Calu3 (cell line): ENCODE data around the gene ZNF274. TPM values are rescaled to one million over a fixed set of nuclear protein-coding genes. Genes with fewer than 3 reads are reported as not detected.
"Not testable (repeated sequence)": the region's sequence is repeated elsewhere in the genome, so short reads cannot be mapped to it uniquely, and the experiment has no call there.

Source experiments
- BruUV-seq: library from RNA; stranded (reverse); fragments of 400-500 nt; replicated peaks from 2 replicates; lab custom pipeline; 2021; lab: Mats Ljungman, UMichigan
- CTCF ChIA-PET: fragments of 300-600 bp; sonication (Branson Sonifier 250); formaldehyde crosslinking; loops from one replicate; lab custom pipeline; 2022; ENCODE audit warnings: antibody characterized with exemption; lab: Charles Lee
- DNase-seq: peaks from one replicate; pipeline ENCODE4 v3.0.0; 2022
- H3K27ac Mint-ChIP-seq: one replicate; pipeline ENCODE4 v1.8.0; 2022; ENCODE audit warnings: mixed read lengths; ENCODE audit not compliant: unreplicated experiment
- H3K27me3 Mint-ChIP-seq: one replicate; pipeline ENCODE4 v1.8.0; 2022; ENCODE audit warnings: mixed read lengths; ENCODE audit not compliant: unreplicated experiment
- H3K36me3 Mint-ChIP-seq: one replicate; pipeline ENCODE4 v1.8.0; 2022; ENCODE audit warnings: mild to moderate bottlenecking, moderate library complexity, mixed read lengths; ENCODE audit not compliant: insufficient read depth, unreplicated experiment
- H3K4me1 Mint-ChIP-seq: one replicate; pipeline ENCODE4 v1.8.0; 2022; ENCODE audit warnings: mild to moderate bottlenecking, low read depth, mixed read lengths; ENCODE audit not compliant: unreplicated experiment
- H3K4me3 Mint-ChIP-seq: one replicate; pipeline ENCODE4 v1.8.0; 2022; ENCODE audit warnings: mild to moderate bottlenecking, low read depth, moderate library complexity, mixed read lengths; ENCODE audit not compliant: unreplicated experiment
- H3K9me3 Mint-ChIP-seq: one replicate; pipeline ENCODE4 v1.8.0; 2022; ENCODE audit warnings: low read depth, mixed read lengths; ENCODE audit not compliant: unreplicated experiment
- intact Hi-C: fragments of 100-400 bp; cut with micrococcal nuclease; formaldehyde crosslinking; loops from one replicate; pipeline ENCODE4 v1.10.0; 2022; ENCODE audit not compliant: unreplicated experiment
- total RNA-seq: library from RNA; stranded (reverse); gene quantifications from 2 replicates; pipeline ENCODE4 v1.2.3, GENCODE V29; 2022
- TF ChIP-seq, protein P1 (sequence below): fragments of 200-600 bp; IDR thresholded peaks from one replicate; pipeline ENCODE4 v1.8.0; 2022; ENCODE audit warnings: antibody characterized with exemption; ENCODE audit not compliant: unreplicated experiment

The ZNF274 gene
- total RNA-seq, 1 experiment from 2014 or later, result 43.2 TPM

DNA sequence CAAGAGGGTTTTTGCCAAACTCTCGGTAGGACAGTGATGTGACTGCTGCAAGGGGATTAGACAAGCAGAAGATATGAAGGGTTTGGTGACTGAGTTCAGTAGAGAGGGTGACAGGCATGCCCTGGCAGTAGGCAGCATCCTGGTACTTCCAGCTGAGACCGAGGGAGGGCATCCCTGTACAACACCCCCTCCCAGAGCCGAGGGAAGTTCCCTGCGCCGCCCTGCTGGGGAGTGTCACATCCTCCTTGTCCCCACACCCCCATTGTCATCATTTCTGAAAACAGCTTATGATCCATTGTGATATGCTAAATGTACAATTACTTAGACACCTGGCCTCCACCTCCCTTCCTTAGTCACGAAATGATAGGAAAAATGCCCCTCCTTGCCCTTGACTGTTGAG, 60.5 kb downstream of the ZNF274 start:
- Mint-ChIP-seq H3K4me1 (no peaks in the 10 kb centered on the region), H3K36me3 (peaks cover 98% of the 10 kb centered on the region), H3K27ac (peak overlapping the region; percentile 58), H3K4me3 (no peak overlapping the region), H3K9me3 (peaks cover 17% of the 10 kb centered on the region), H3K27me3 (no peaks in the 10 kb centered on the region)
- TF ChIP-seq, protein P1, sequence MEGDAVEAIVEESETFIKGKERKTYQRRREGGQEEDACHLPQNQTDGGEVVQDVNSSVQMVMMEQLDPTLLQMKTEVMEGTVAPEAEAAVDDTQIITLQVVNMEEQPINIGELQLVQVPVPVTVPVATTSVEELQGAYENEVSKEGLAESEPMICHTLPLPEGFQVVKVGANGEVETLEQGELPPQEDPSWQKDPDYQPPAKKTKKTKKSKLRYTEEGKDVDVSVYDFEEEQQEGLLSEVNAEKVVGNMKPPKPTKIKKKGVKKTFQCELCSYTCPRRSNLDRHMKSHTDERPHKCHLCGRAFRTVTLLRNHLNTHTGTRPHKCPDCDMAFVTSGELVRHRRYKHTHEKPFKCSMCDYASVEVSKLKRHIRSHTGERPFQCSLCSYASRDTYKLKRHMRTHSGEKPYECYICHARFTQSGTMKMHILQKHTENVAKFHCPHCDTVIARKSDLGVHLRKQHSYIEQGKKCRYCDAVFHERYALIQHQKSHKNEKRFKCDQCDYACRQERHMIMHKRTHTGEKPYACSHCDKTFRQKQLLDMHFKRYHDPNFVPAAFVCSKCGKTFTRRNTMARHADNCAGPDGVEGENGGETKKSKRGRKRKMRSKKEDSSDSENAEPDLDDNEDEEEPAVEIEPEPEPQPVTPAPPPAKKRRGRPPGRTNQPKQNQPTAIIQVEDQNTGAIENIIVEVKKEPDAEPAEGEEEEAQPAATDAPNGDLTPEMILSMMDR, result no peak
- intact Hi-C loops, result no loop called here
- no peak for DNase-seq
- CTCF ChIA-PET, result no interaction called here
- no TSS peak for BruUV-seq

DNA sequence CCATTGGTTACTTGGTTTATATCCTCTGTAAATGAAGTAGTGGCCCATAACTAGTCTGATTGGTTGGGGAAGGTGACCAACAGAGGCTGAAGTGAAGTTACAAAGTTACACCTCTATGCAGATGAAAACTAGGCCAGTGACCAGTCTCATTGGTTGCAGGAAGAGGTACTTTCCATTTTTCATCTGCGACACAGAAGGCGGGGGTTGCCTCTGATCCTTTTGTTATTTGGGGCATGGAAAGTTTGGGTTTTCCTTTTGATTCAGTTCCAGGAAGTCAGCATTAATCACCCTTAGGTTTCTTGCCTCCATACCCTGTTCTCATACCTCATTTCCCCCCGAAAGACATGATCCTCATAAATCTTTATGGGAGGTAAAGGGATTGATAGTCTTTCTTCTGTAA, 66.0 kb downstream of the ZNF274 start:
- H3K9me3 Mint-ChIP-seq, result peaks cover 20% of the 10 kb centered on the region
- no TSS peak for BruUV-seq

DNA sequence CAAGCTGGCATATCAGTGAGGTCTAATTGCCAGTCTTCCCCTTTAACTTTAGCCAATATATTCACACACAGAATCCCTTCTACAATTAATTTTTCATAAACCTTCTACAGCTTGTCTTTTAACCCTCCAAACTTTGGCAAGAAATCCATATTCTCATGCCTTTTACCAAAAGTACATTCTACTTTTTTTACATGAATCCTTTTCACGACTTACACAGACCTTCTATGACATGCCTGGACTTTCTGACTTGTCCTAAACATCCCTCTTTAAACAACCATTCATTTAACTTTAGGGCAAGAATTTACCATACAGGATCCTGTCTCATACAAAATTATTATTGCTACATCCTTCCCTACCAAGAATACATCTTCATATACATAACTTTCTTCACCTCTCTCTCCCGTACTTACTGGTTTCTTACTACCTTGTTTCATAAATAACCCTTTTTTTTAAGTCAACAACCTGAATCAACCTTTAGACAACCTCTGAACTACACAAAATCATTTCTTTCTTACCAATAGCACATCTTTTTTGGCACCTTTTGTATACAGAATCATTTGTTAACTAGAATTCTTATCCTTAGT, 69.3 kb downstream of the ZNF274 start:
- TF ChIP-seq, protein P1, result no peak
- intact Hi-C loops, result no loop called here
- no peak for DNase-seq
- H3K36me3 Mint-ChIP-seq, result peaks cover 98% of the 10 kb centered on the region
- BruUV-seq, result no TSS peak
- no peaks in the 10 kb centered on the region for H3K27me3 Mint-ChIP-seq
- no peak overlapping the region for H3K4me3 Mint-ChIP-seq
- H3K9me3 Mint-ChIP-seq, result peaks cover 19% of the 10 kb centered on the region
- CTCF ChIA-PET, result no interaction called here
- no peaks in the 10 kb centered on the region for H3K4me1 Mint-ChIP-seq
- no peak overlapping the region for H3K27ac Mint-ChIP-seq

More for the DNA sequence above, 66.0 kb downstream of the ZNF274 start:
- Mint-ChIP-seq H3K27me3 (no peaks in the 10 kb centered on the region), H3K4me1 (no peaks in the 10 kb centered on the region), H3K4me3 (no peak overlapping the region), H3K36me3 (peaks cover 97% of the 10 kb centered on the region), H3K27ac (no peak overlapping the region)
- intact Hi-C loops, result no loop called here
- DNase-seq, result no peak
- CTCF ChIA-PET, result no interaction called here
- TF ChIP-seq, protein P1, result no peak

DNA sequence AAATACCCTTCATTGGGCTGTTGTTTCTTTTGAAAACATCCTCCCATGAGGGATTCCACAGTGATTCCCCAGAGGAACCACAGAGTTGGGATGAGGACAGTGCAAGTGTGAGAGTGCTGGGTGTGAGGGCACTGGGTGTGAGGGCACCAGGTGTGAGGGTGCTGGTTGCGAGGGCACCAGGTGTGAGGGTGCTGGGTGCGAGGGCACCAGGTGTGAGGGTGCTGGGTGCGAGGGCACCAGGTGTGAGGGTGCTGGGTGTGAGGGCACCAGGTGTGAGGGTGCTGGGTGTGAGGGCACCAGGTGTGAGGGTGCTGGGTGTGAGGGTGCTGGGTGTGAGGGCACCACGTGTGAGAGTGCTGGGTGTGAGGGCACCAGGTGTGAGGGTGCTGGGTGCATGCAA, 75.4 kb downstream of the ZNF274 start:
- BruUV-seq, H3K4me3 Mint-ChIP-seq, CTCF ChIA-PET, DNase-seq, intact Hi-C loops, H3K4me1 Mint-ChIP-seq, H3K27me3 Mint-ChIP-seq: not testable (repeated sequence)
- Mint-ChIP-seq H3K36me3 (peaks cover 99% of the 10 kb centered on the region), H3K27ac (peak overlapping the region; percentile 50), H3K9me3 (peaks cover 36% of the 10 kb centered on the region)

DNA sequence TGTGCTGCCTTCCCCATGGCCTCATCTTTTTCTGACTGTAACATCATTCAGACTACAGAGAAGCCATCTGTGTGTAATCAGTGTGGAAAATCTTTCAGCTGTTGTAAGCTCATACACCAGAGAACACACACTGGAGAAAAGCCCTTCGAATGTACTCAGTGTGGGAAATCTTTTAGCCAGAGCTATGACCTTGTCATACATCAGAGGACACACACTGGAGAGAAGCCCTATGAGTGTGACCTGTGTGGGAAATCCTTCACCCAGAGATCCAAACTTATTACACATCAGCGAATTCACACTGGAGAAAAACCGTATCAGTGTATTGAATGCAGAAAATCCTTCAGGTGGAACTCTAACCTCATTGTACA, 78.7 kb downstream of the ZNF274 start:
- intact Hi-C loops, result no loop called here
- no peaks in the 10 kb centered on the region for H3K4me1 Mint-ChIP-seq
- BruUV-seq, result no TSS peak
- no peak for DNase-seq
- no peak overlapping the region for H3K27ac Mint-ChIP-seq
- CTCF ChIA-PET, result no interaction called here
- H3K27me3 Mint-ChIP-seq, result no peaks in the 10 kb centered on the region
- TF ChIP-seq, protein P1, result no peak
- H3K9me3 Mint-ChIP-seq, result peaks cover 33% of the 10 kb centered on the region
- H3K4me3 Mint-ChIP-seq, result no peak overlapping the region
- H3K36me3 Mint-ChIP-seq, result peaks cover 95% of the 10 kb centered on the region
